Gastrocnemius medialis (tissue), 4 donors: Measurements from ENCODE around the gene ZBTB33.

Experiments used
- CTCF ChIP-seq, 5 experiments: fragments of 450-650 bp in 3 of 5; fragments of 200-600 bp in 2 of 5; sonication (generic) in 2 of 5; IDR thresholded peaks in 4 of 5; conservative IDR thresholded peaks in 1 of 5; 1 replicate in 4 of 5; 2 replicates in 1 of 5; pipeline ENCODE4 v1.5.1; 2016 to 2019; ENCODE audit warnings: antibody characterized with exemption in 5 of 5, mild to moderate bottlenecking in 3 of 5, moderate library complexity in 3 of 5
- POLR2A ChIP-seq, 2 donors: fragments of 450-650 bp; IDR thresholded peaks; one replicate each; pipeline ENCODE4 v1.6.1; 2017; ENCODE audit warnings: antibody characterized with exemption in 2 of 2, mild to moderate bottlenecking in 2 of 2, moderate library complexity in 2 of 2

GRCh38 chrX:120264341-120264740, 13.7 kb downstream of the ZBTB33 start:
- TF ChIP-seq CTCF (IDR thresholded peaks at IDR 0.05 in 4 of 5, conservative IDR thresholded peaks at IDR 0.05 in 1 of 5) (no peak), POLR2A (IDR thresholded peaks at IDR 0.05) (no peak)
